GM19463 (cell line): ENCODE results near the gene MSTN.

Experiments
- ATAC-seq: cut with Tn5 transposase; IDR thresholded peaks from one replicate; pipeline ENCODE4 v1.9.1; 2021; ENCODE audit warnings: mild to moderate bottlenecking, moderate library complexity; ENCODE audit not compliant: unreplicated experiment

The MSTN gene

DNA sequence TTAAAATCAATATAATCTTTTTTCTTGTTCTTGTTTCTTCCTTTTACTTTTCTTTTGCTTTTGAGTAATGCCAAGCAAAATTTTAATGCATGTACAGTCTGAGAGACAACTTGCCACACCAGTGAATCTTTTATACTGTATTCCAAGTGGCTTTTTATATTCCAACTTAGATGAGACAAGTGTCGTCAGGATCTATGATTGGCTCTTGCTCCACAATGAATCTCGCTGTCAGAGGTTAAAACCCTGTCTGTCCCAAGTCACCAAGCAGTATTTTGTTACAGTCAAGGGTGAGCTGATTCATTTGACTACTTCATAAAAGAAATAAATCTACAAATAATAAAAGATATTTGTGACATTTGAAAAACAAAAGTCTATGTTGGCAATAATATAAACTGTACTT, at the start of gene MSTN:
Gene MSTN (minus strand): TSS at position 129 of the 400 bp plus-strand sequence. CDS start 133 bp downstream, outside the sequence.
- ATAC-seq = no peak

DNA sequence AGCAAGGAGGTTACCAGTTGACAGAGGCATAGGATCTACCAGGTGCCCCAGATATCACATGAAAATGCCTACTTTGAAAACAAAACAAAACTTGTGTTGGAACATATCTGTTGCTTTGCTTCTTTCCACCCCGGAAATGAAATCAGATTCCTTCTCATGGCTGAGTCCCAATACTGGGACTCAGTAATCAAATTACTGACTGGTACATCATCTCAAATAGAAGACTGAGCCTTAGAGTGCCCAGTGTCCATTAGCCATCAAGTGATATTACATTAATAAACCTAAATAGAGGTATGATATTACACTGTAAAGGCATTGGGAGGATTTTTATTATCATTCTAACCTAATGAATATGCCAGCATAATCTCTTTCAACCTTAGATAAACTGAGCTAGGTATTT, 48.6 kb upstream of the MSTN start:
- ATAC-seq = no peak

- ATAC-seq = no peak
Measured at GRCh38 chr2:190110699-190111098, 48.2 kb upstream of the MSTN start.

DNA sequence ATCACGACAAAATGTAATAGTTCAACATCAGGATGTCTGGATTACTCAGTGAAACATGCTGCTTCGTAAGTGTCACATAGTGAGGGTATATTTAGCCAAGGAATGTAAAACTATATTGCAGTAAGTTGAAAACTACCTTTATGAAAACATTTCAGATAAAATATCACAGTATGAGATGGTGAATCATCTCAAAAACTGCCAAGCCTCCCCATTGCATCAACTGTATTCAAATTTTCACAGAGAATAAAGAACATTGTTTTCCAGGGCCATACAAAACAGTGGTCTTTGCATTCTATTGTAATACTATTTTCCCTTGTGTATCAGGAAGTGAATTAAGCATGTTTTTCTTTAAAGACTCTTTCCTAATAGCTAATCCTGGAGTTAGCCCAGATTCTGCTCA, 47.6 kb upstream of the MSTN start:
- no peak for ATAC-seq

DNA sequence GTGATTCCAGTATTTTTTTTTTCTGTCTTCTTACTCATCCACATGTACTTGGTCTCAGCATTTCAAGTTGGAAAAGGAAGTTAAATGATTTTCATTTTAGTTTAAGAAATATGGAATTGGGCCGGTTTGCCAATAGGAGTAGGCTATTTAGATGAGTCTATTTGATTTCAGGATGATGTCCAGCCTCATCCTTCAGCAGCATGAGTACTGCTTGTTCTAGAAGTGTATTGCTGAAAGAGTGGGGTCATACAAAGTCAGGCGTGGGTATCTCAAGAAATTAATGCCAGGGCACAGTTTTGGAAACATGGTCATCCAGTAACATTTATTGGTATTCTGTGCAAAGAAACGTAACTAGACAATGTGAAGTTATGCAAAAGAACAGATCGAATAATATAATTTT, 44.9 kb upstream of the MSTN start:
- ATAC-seq = no peak

DNA sequence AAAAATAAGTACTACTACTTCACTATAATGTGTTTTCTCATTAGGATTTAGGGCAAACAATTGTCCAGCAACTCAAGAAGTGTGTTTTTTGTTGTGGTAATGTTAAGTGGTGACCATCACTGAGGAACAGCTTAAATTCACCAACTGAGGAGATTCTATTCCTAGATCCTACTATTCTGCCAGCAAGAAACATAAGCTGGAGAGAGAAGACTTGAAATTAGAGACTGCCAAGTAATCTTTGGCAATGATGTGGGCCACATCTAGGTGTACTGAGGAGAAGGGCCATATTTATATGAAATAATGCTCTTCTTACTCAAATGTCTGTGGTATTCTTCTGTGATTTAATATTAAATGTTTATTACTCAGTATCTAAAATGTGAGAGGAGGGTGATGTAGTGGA, 44.3 kb upstream of the MSTN start:
- no peak for ATAC-seq

DNA sequence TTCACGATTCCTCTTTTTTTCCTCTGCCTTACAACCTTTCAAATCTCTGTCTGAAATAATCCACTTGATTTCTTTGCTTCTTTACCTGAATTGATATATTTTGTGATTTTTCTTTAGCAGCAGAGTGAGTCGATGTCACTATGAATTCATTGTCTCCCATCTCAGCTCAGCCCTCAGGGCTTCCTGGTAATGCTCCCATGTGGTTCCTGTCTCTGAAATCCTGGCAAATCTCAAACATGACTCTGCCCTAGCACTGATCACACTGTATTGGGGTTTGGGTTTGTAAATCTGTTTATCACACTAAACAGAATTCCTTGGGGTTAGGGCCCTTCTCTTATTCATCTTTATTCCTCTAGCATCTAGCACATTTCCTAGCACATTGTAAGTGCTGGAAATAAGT, 43.0 kb upstream of the MSTN start:
- ATAC-seq = no peak

DNA sequence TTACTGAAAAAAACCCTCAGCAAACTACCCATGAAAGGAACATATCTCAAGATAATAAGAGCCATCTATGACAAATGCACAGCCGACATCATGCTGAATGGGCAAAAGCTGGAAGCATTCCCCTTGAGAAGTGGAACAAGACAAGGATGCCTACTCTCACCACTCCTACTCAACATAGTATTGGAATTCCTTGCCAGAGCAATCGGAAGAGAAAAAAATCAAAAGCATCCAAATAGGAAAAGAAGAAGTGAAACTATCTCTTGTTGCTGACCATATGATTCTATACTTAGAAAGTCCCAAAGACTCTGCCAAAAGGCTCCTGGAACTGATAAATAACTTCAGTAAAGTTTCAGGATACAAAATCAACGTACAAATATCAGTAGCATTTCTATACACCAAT, 40.6 kb upstream of the MSTN start:
- no peak for ATAC-seq

DNA sequence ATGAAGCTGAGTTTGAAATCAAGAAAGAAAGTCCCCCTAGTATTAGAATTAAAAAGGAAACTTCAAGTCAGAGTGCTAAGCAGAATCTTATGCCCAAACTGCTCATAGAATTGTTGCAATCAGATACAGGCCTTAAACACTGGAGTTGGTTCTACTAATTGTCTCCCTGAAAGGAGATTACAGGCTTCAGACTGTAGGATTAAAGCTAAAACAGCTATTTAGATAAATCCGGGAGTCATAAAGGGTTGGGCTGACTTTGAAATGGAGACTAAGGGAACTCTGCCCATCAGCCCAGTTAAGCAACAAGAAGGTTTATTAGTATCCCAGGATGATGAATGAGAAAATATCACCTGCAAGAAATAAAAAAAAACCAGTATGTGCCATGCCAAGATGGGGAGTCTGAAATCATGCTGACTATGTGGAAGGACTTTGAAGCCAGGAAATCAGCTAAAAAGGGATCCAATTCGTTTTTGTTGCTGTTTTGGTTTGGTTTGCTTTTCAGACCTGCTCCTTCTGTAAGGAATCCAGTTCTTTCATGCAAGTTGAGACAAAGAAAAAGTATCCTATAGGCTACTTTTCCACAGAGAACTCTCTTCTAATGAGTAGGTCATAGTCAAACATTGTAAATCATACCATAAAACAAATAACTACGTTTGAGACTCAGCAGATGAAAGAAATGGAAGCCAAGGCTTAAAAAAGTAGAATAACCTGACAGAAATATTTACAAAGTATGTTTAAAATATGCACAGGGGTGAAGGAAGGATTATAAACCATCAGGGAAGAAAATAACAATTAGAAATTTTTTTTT, 37.6 kb upstream of the MSTN start:
- no peak for ATAC-seq

DNA sequence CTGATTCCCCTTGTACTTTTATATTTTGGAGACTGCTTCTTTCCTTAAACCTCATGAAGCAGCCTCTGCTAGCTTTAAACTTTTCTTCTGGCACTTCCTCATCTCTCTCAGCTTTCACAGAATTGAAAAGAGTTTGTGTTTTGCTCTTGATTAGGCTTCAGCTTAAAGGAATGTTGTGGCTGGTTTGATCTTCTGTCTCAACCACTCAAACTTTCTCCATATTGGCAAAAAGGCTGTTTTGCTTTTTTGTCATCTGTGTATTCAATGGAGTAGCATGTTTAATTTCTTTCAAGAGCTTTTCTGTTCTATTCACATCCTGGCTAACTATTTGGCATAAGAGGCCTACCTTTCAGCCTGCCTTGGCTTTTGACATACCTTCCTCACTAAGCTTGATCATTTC, 36.3 kb upstream of the MSTN start:
- ATAC-seq = no peak

DNA sequence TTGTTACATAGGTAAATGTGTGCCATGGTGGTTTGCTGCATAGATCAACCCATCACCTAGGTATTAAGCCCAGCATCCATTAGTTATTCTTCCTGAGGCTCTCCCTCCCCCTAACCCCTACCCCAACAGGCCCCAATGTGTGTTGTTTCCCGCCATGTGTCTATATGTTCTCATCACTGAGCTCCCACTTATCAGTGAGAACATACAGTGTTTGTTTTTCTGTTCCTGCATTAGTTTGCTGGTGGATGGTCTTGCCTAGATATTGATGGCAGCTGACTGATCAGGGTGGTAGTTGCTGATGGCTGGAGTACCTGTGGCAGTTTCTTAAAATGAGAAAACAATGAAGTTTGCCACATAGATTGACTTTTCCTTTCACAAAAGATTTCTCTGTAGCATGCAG, 34.6 kb upstream of the MSTN start:
- no peak for ATAC-seq

DNA sequence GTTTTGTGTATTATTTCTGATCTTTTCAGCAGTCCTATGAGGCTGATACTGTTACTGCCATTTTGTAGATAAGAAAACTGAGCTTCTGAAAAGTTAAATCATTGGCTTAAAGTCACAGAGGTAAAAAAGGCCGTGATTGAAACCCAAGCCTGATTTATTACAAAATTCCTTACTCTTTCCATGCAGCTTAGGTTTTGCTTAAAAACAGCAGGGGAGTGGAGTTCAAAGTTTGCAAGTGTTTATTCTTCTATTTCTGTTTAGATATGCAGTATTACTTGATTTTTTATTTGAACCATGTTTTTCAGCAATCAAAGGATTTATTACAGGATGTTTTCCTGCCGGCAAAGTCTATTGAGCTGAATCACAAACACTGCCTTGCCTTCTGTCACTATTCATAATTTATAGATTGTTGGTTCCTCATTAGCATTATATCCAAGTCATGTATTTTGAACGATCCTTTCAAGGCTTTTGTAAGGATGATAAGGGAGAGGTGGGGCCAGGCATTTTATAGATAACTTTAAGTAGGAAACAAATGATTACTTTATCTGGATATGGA, 31.9 kb upstream of the MSTN start:
- ATAC-seq = no peak

GRCh38 chr2:190093793-190094192, 31.3 kb upstream of the MSTN start:
- ATAC-seq = no peak

DNA sequence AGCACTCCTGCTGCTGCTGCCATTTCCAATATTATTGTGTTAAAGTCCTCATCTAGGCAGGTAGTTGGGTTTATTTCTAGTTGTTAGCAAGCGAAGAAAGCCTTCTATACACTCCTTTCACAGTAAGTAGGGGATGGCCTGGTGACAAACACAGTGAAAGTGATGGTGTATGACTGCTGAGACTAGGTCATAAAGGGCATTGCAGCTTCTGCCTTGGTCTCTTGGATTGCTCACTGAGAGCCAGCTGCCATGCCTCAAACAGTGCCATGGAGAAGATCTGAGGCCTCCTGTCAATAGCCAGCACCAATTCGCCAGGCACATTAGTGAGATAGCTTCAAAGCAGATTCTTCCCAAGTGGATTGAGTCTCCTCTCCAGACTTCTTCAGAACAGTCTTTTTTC, 27.6 kb upstream of the MSTN start:
- ATAC-seq = no peak

DNA sequence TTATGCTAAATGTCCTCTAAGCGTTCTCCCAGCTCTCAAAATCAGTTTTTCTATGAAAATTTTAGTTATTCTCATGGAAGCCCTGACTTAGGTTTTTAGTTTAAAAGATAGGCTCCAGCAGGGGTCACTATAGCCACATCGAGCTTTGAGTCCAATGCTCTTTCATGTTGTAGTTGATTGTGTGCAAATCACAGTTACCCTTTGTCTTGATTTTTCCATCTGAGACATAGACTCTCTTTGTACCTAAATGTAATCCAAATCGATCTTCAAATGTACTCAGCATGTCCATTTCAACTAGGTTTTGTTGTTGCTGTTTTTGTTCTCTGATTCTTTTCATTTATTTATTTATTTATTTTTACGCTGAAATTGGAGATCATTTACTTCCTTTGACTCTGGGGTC, 26.4 kb upstream of the MSTN start:
- peak; percentile 49 for ATAC-seq

GRCh38 chr2:190084704-190085103, 22.2 kb upstream of the MSTN start:
- no peak for ATAC-seq

DNA sequence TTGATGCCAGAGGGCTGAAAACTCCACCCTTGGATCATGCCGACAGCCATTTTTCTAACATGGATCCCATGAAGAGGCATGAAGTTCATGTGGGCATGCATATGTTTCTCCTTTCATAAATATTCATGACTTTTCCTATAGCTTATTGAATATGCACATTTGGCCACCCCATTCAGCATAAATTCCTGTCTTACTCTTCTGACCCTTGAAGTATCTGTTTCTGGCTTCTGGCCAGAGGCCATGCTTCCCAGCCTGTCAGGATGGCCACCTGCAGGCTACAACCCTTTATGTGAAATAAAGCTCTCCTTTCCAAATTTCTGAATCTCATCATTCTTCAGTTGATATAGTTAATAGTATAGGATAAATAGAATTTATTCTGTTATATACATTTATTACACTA, 19.6 kb upstream of the MSTN start:
- ATAC-seq = no peak

DNA sequence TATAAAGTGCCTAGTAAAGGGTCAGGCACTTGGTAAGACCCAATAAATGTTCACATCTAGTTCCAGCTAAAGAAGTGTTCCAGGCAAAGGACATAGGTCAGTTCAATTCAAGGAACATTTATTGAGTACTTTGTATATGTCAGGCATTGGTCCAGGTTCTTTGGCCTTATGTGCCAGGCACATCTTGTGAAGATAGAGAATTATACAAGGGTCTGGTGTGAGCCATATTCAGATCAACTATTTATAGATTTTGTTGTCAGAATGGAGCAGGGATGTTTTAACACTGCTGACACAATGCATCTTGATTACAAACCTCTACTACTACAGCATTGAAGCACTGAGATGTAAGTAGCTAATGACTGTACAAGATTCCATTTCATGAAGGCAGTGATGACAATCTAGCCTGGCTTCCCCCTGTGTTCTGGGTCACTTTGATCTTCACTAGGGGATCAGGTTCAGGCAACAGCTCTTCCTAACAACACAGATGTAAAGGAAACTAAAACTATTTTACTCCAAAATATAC, 18.1 kb upstream of the MSTN start:
- ATAC-seq = no peak

GRCh38 chr2:190079160-190079559, 16.6 kb upstream of the MSTN start:
- no peak for ATAC-seq

GRCh38 chr2:190075623-190076022, 13.1 kb upstream of the MSTN start:
- no peak for ATAC-seq

DNA sequence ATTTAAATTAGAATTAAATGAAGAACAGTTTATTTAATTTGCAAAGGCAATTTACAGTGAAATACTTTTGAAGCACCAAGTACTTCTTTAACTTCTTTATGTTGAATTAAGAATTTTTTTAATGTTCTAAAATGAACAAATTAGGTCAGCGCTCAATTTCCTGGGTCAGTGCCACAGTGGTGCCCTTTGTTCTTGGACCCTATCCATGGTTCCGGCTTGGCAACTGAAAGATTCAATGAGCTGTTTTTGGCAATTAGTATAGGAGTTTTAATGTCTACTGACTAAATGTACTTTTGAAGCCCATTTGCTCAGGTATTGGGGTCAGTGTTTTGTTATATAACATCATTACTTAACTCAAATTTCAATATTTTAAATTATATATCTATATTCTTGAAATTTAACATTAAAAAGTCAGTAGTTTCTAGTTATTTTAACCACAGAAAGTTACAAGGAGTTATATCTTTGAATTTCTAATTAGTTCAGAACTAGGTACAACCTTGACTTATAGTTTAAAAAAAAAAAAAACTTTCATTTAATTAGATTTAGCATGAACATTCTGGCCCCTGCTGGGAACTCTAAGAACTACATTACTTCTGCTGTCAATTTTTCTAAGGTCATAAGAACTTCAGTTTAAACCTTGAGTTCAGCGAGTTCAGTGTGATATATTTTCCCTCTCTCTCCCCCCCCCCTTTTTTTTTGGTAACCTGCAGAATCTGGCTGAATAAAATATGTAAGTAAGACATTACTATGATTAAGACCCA, 7.6 kb upstream of the MSTN start:
- ATAC-seq = no peak

DNA sequence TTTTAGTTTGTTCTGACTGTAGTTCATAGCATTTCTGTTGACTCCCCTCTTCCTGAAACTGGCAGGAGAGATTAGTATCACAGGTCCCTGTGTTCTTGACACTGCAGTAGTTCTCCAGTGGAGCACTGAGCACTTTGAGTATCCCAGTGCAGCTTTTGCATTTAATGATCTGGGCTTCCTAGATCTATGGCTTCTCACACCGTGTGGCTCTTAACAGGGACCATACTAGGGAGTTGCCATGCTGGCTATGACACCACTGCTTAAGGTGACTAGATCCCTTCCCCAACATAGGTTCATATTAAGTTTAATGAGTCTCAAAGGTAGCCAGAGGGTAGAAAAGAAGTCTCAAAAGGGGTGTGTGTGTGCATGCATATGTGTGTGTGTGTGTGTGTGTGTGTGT, 6.2 kb upstream of the MSTN start:
- no peak for ATAC-seq
